ENCODE measurements around the gene ABCF1.
"Not testable (repeated sequence)": the region's sequence is repeated elsewhere in the genome, so short reads cannot be mapped to it uniquely, and the experiment has no call there.

ABCF1 gene

GRCh38 chr6:30571075-30571761, at the start of gene ABCF1:
ABCF1 (plus strand) TSS chr6:30571442; CDS start chr6:30571488, 46 bp downstream.
- Histone ChIP-seq H3K9ac (ENCODE audit: low read depth, low read length) (peak within 1 kb of the TSS; percentile 93), H3K27ac (ENCODE audit: low read depth, low read length) (peak within 1 kb of the TSS; percentile 88), H3K4me1 (ENCODE audit: control insufficient read depth, insufficient read depth, low read length) (peaks cover 9% of the 10 kb centered on the region), H3K9me3 (ENCODE audit: control insufficient read depth, insufficient read depth, low read length) (no peaks in the 10 kb centered on the region), H3K27me3 (ENCODE audit: control insufficient read depth, insufficient read depth, low read length) (no peaks in the 10 kb centered on the region), H3K4me3 (ENCODE audit: low read depth, low read length) (peak within 1 kb of the TSS; percentile 94), H3K36me3 (ENCODE audit: control insufficient read depth, insufficient read depth, low read length) (peaks cover 27% of the 10 kb centered on the region)

GRCh38 chr6:30521952-30522351, 49.3 kb upstream of the ABCF1 start:
- H3K9me3 ChIP-seq (ENCODE audit: control insufficient read depth, insufficient read depth, low read length); H3K9ac ChIP-seq (ENCODE audit: low read depth, low read length); H3K36me3 ChIP-seq (ENCODE audit: control insufficient read depth, insufficient read depth, low read length); H3K27me3 ChIP-seq (ENCODE audit: control insufficient read depth, insufficient read depth, low read length); H3K4me3 ChIP-seq (ENCODE audit: low read depth, low read length); H3K4me1 ChIP-seq (ENCODE audit: control insufficient read depth, insufficient read depth, low read length); H3K27ac ChIP-seq (ENCODE audit: low read depth, low read length): not testable (repeated sequence)

DNA sequence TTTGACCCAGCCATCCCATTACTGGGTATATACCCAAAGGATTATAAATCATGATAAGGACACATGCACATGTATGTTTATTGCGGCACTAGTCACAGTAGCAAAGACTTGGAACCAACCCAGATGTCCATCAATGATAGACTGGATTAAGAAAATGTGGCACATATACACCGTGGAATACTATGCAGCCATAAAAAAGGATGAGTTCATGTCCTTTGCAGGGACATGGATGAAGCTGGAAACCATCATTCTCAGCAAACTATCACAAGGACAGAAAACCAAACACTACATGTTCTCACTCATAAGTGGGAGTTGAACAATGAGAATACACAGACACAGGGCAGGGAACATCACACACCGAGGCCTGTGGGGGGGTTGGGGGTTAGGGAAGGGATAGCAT, 44.8 kb upstream of the ABCF1 start:
- H3K27ac ChIP-seq (ENCODE audit: low read depth, low read length); H3K9me3 ChIP-seq (ENCODE audit: control insufficient read depth, insufficient read depth, low read length); H3K36me3 ChIP-seq (ENCODE audit: control insufficient read depth, insufficient read depth, low read length); H3K27me3 ChIP-seq (ENCODE audit: control insufficient read depth, insufficient read depth, low read length); H3K4me3 ChIP-seq (ENCODE audit: low read depth, low read length); H3K9ac ChIP-seq (ENCODE audit: low read depth, low read length); H3K4me1 ChIP-seq (ENCODE audit: control insufficient read depth, insufficient read depth, low read length): not testable (repeated sequence)

GRCh38 chr6:30529349-30529875, 41.8 kb upstream of the ABCF1 start:
- H3K4me3 ChIP-seq (ENCODE audit: low read depth, low read length); H3K9me3 ChIP-seq (ENCODE audit: control insufficient read depth, insufficient read depth, low read length); H3K9ac ChIP-seq (ENCODE audit: low read depth, low read length); H3K36me3 ChIP-seq (ENCODE audit: control insufficient read depth, insufficient read depth, low read length); H3K27me3 ChIP-seq (ENCODE audit: control insufficient read depth, insufficient read depth, low read length); H3K4me1 ChIP-seq (ENCODE audit: control insufficient read depth, insufficient read depth, low read length); H3K27ac ChIP-seq (ENCODE audit: low read depth, low read length): not testable (repeated sequence)

GRCh38 chr6:30530014-30530413, 41.2 kb upstream of the ABCF1 start:
- Histone ChIP-seq H3K27ac (ENCODE audit: low read depth, low read length) (no peak overlapping the region), H3K4me3 (ENCODE audit: low read depth, low read length) (no peak overlapping the region), H3K36me3 (ENCODE audit: control insufficient read depth, insufficient read depth, low read length) (no peaks in the 10 kb centered on the region), H3K9ac (ENCODE audit: low read depth, low read length) (no peak overlapping the region), H3K27me3 (ENCODE audit: control insufficient read depth, insufficient read depth, low read length) (no peaks in the 10 kb centered on the region), H3K4me1 (ENCODE audit: control insufficient read depth, insufficient read depth, low read length) (no peaks in the 10 kb centered on the region), H3K9me3 (ENCODE audit: control insufficient read depth, insufficient read depth, low read length) (no peaks in the 10 kb centered on the region)

- Histone ChIP-seq H3K4me1 (ENCODE audit: control insufficient read depth, insufficient read depth, low read length) (no peaks in the 10 kb centered on the region), H3K27ac (ENCODE audit: low read depth, low read length) (no peak overlapping the region), H3K9me3 (ENCODE audit: control insufficient read depth, insufficient read depth, low read length) (no peaks in the 10 kb centered on the region), H3K9ac (ENCODE audit: low read depth, low read length) (no peak overlapping the region), H3K27me3 (ENCODE audit: control insufficient read depth, insufficient read depth, low read length) (no peaks in the 10 kb centered on the region), H3K4me3 (ENCODE audit: low read depth, low read length) (no peak overlapping the region), H3K36me3 (ENCODE audit: control insufficient read depth, insufficient read depth, low read length) (no peaks in the 10 kb centered on the region)
Measured at GRCh38 chr6:30533460-30534294, 37.6 kb upstream of the ABCF1 start.

GRCh38 chr6:30537931-30538330, 33.3 kb upstream of the ABCF1 start:
- no peaks in the 10 kb centered on the region for H3K4me1 ChIP-seq (ENCODE audit: control insufficient read depth, insufficient read depth, low read length)
- H3K27ac ChIP-seq (ENCODE audit: low read depth, low read length): no peak overlapping the region
- H3K4me3 ChIP-seq (ENCODE audit: low read depth, low read length): no peak overlapping the region
- H3K27me3 ChIP-seq (ENCODE audit: control insufficient read depth, insufficient read depth, low read length): no peaks in the 10 kb centered on the region
- no peak overlapping the region for H3K9ac ChIP-seq (ENCODE audit: low read depth, low read length)
- H3K9me3 ChIP-seq (ENCODE audit: control insufficient read depth, insufficient read depth, low read length): no peaks in the 10 kb centered on the region
- no peaks in the 10 kb centered on the region for H3K36me3 ChIP-seq (ENCODE audit: control insufficient read depth, insufficient read depth, low read length)

DNA sequence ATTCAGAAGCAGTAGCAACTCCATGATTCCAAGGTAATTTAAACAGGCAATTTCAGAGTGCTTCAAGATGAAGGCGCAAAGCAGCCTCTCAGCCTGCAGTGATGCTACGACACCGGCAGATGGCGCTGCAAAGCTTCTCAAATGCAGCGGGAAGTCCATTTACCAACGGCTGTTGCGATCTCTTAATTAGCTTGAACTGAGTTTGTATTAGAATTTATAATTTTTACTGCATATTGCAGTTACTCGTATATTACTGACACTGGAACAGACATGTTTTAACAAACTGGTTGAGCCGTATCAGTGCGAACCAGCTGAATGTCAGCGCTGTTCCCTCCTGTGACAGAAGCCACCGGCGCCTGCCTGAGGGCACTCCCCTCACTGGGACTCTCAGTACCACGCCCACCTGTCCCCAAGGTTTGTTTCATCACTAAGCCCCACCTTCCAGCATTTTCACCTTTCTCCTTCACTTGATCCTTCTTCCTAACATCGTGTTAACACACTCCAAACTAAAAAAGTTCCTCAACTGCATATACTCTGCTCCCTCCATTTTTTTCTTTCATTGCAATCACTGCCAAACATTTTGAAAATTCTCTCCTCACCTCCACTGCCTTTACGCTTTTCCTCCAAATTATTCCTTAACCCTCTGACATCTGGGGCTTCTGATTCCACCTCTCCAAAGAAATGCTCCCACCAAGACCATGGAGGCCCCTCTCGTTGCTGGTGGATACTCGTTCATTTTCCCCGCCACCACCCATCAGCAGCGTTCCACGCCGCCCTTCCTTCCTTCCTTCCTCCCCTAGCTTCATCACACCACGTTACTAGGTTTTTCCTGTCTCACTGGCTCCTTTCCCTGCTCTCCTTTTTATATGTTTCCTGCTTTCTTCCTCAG, 29.5 kb upstream of the ABCF1 start:
- Histone ChIP-seq H3K36me3 (ENCODE audit: control insufficient read depth, insufficient read depth, low read length) (peaks cover 13% of the 10 kb centered on the region), H3K4me3 (ENCODE audit: low read depth, low read length) (peak overlapping the region; percentile 61), H3K27me3 (ENCODE audit: control insufficient read depth, insufficient read depth, low read length) (no peaks in the 10 kb centered on the region), H3K9ac (ENCODE audit: low read depth, low read length) (no peak overlapping the region), H3K27ac (ENCODE audit: low read depth, low read length) (no peak overlapping the region), H3K4me1 (ENCODE audit: control insufficient read depth, insufficient read depth, low read length) (no peaks in the 10 kb centered on the region), H3K9me3 (ENCODE audit: control insufficient read depth, insufficient read depth, low read length) (no peaks in the 10 kb centered on the region)

GRCh38 chr6:30542404-30542725, 28.9 kb upstream of the ABCF1 start:
- no peaks in the 10 kb centered on the region for H3K27me3 ChIP-seq (ENCODE audit: control insufficient read depth, insufficient read depth, low read length)
- no peak overlapping the region for H3K9ac ChIP-seq (ENCODE audit: low read depth, low read length)
- no peaks in the 10 kb centered on the region for H3K9me3 ChIP-seq (ENCODE audit: control insufficient read depth, insufficient read depth, low read length)
- H3K27ac ChIP-seq (ENCODE audit: low read depth, low read length): no peak overlapping the region
- no peak overlapping the region for H3K4me3 ChIP-seq (ENCODE audit: low read depth, low read length)
- H3K36me3 ChIP-seq (ENCODE audit: control insufficient read depth, insufficient read depth, low read length): peaks cover 19% of the 10 kb centered on the region
- no peaks in the 10 kb centered on the region for H3K4me1 ChIP-seq (ENCODE audit: control insufficient read depth, insufficient read depth, low read length)

DNA sequence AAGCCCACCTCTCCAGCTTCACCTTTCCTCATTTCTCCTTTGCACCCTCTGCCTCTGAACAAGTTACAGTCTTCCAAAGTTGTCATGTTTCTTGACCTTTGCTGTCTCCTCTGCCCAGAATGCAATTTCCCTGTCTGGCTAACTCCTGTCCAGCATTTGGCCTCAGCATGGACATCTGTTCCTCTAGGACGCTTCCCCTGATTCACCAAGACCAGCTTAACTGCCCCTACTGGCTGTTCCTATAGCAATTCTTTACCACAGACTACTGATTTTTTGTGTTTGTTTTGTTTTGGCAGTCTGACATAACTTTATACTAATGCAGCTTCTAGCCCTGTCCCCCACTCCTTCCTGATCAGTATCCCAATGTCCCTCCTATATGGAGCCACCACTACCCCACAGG, 28.3 kb upstream of the ABCF1 start:
- Histone ChIP-seq H3K4me3 (ENCODE audit: low read depth, low read length) (no peak overlapping the region), H3K9ac (ENCODE audit: low read depth, low read length) (no peak overlapping the region), H3K9me3 (ENCODE audit: control insufficient read depth, insufficient read depth, low read length) (no peaks in the 10 kb centered on the region), H3K36me3 (ENCODE audit: control insufficient read depth, insufficient read depth, low read length) (peaks cover 22% of the 10 kb centered on the region), H3K4me1 (ENCODE audit: control insufficient read depth, insufficient read depth, low read length) (no peaks in the 10 kb centered on the region), H3K27me3 (ENCODE audit: control insufficient read depth, insufficient read depth, low read length) (no peaks in the 10 kb centered on the region), H3K27ac (ENCODE audit: low read depth, low read length) (no peak overlapping the region)

All from HUES48 (cell line).